Right lobe of liver (tissue), 4 donors: Measurements from ENCODE around the gene RAI2.
A peak's percentile ranks its signal among the peaks of the same experiment; 100 is the strongest.

ENCODE experiments used
- POLR2A ChIP-seq: fragments of 450-650 bp; IDR thresholded peaks from one replicate; pipeline ENCODE4 v1.6.1; 2017; ENCODE audit warnings: antibody characterized with exemption, mild to moderate bottlenecking
- TF ChIP-seq, protein P1 (sequence below), 4 donors: fragments of 200-600 bp in 3 of 4; fragments of 450-650 bp in 1 of 4; IDR thresholded peaks; one replicate each; pipeline versions ENCODE4 v1.5.1 to v1.8.0; 2016 to 2022; ENCODE audit warnings: antibody characterized with exemption in 4 of 4, mild to moderate bottlenecking in 2 of 4
- donor health status: DM: no; HTN: no; CAD: no.
- donor health status: DM: no; HTN: no; CAD: no.
- donor health status: DM: no; HTN: yes; CAD: no.

DNA sequence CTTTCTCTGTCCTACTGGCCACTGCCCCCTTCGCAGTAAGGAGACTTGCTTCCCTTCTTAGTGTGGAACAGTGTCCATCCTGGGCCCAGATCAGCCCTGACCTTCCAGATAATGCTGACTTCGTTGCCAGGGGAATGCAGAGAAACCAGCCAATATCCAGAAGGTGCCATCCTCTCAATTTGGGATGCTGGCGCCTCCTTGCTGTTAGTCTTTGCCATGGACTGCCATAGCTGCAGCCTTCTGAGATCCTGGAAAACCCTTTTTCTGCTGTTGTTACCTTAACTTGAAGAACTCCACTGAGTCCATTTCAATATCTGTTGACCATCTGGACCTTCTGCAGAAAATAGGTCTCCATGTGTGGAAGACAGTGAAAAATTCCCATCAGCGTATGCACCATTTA, 21.8 kb downstream of the RAI2 start:
- TF ChIP-seq, protein P1, sequence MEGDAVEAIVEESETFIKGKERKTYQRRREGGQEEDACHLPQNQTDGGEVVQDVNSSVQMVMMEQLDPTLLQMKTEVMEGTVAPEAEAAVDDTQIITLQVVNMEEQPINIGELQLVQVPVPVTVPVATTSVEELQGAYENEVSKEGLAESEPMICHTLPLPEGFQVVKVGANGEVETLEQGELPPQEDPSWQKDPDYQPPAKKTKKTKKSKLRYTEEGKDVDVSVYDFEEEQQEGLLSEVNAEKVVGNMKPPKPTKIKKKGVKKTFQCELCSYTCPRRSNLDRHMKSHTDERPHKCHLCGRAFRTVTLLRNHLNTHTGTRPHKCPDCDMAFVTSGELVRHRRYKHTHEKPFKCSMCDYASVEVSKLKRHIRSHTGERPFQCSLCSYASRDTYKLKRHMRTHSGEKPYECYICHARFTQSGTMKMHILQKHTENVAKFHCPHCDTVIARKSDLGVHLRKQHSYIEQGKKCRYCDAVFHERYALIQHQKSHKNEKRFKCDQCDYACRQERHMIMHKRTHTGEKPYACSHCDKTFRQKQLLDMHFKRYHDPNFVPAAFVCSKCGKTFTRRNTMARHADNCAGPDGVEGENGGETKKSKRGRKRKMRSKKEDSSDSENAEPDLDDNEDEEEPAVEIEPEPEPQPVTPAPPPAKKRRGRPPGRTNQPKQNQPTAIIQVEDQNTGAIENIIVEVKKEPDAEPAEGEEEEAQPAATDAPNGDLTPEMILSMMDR (IDR thresholded peaks at IDR 0.05), result peak in 1 of 4 donors; percentile 4
- no peak for TF ChIP-seq POLR2A
